ENCODE measurements around the gene ABLIM1.

ABLIM1 gene

DNA sequence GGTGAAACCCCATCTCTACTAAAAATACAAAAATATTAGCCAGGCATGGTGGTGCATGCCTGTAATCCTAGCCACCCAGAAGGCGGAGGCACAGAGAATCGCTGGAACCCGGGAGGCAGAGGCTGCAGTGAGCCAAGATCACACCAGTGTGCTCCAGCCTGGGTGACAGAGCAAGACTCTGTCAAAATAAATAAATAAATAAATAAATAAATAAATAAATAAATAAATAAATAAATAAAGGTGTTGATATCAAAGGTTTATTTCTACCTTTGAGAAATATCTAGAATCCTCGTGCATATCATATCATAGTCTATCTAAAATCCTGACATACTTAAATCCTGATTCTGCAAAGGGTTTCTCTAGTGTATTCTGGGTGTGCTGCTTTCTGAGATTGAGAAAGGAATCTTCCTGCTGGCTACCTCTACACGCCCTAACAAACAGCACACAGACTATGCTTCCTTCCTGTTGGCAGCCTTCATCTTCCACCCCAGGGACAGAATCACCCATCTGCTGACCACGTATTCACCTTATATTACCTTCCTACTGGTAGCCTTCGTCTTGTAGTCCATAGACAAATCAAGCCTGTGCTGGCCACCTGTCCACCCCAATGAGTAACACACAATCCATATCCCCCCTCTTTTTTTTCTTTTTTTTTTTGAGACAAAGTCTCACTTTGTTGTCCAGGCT is 8.7 kb downstream of the ABLIM1 start:
- Histone ChIP-seq H2AK5ac (ENCODE audit: low read length, severe bottlenecking) (peak overlapping the region; percentile 58), H3K14ac (ENCODE audit: low read length in 2 of 2) (peak overlapping the region in 1 of 2 experiments; percentile 36), H3K9ac (ENCODE audit: low read length) (no peak overlapping the region), H4K91ac (ENCODE audit: low read length) (no peak overlapping the region), H3K79me1 (replicated peaks; ENCODE audit: low read length, poor library complexity, severe bottlenecking) (peaks cover 9% of the 10 kb centered on the region), H3K4me1 (ENCODE audit: control insufficient read depth, insufficient read depth, low read depth, low read length) (peaks cover 4% of the 10 kb centered on the region), H3K27ac (ENCODE audit: low read length, poor library complexity, severe bottlenecking) (no peak overlapping the region), H2AFZ (ENCODE audit: low read depth, low read length) (no peak overlapping the region), H3K27me3 (ENCODE audit: control insufficient read depth in 1 of 2, insufficient read depth in 1 of 2, low read length in 2 of 2) (no peaks in the 10 kb centered on the region), H3K4me3 (ENCODE audit: insufficient read depth in 1 of 2, low read depth in 1 of 2, low read length in 2 of 2) (no peak overlapping the region), H3K9me3 (ENCODE audit: control insufficient read depth, low read length) (no peaks in the 10 kb centered on the region), H3K4me2 (ENCODE audit: low read length, poor library complexity, severe bottlenecking) (no peak overlapping the region), H2BK5ac (ENCODE audit: low read depth, low read length, poor library complexity, severe bottlenecking) (no peak overlapping the region), H3K23ac (ENCODE audit: low read length in 2 of 2) (no peak overlapping the region), H2BK12ac (ENCODE audit: low read length in 2 of 2) (no peak overlapping the region), H3K36me3 (ENCODE audit: control insufficient read depth in 1 of 2, insufficient read depth in 2 of 2, low read depth in 1 of 2, low read length in 2 of 2) (no peaks in the 10 kb centered on the region), H4K8ac (ENCODE audit: low read length) (no peak overlapping the region), H2BK120ac (ENCODE audit: low read depth, low read length) (no peak overlapping the region), H3K4ac (ENCODE audit: low read depth in 1 of 2, low read length in 2 of 2) (peak overlapping the region in 1 of 2 experiments; percentile 50), H2BK15ac (ENCODE audit: low read depth, poor library complexity, severe bottlenecking) (no peak overlapping the region), H3K18ac (ENCODE audit: low read depth in 1 of 2, low read length in 2 of 2) (no peak overlapping the region)
- DNase-seq = no peak
- WGBS = 98% methylated on average over 6 of the region's 7 CpGs

DNA sequence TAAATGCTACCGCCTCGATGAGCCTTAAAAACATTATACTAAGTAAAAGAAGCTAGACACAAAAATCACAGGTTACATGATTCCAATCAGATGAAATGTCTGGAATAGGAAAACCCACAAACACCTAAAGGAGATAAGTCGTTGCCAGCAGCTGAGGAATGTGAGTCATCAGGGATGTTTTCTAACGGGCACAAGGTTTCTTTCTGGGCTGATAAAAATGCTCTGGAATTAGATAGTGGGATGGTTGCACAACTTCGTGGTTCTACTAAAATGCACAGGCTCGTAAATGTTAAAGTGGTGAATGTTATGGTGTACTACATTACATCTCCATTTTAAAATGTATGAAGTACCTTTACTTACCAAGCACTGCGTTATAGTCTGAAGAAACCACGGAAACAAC is 9.7 kb downstream of the ABLIM1 start:
- Histone ChIP-seq H2BK120ac (ENCODE audit: low read depth, low read length) (no peak overlapping the region), H4K91ac (ENCODE audit: low read length) (no peak overlapping the region), H2BK5ac (ENCODE audit: low read depth, low read length, poor library complexity, severe bottlenecking) (no peak overlapping the region), H4K8ac (ENCODE audit: low read length) (peak overlapping the region; percentile 85), H2AFZ (ENCODE audit: low read depth, low read length) (no peak overlapping the region), H3K23ac (ENCODE audit: low read length in 2 of 2) (no peak overlapping the region), H3K14ac (ENCODE audit: low read length in 2 of 2) (no peak overlapping the region), H2AK5ac (ENCODE audit: low read length, severe bottlenecking) (peak overlapping the region; percentile 81), H2BK12ac (ENCODE audit: low read length in 2 of 2) (peak overlapping the region; percentile 79 to 86), H3K36me3 (ENCODE audit: control insufficient read depth in 1 of 2, insufficient read depth in 2 of 2, low read depth in 1 of 2, low read length in 2 of 2) (no peaks in the 10 kb centered on the region), H3K9ac (ENCODE audit: low read length) (no peak overlapping the region), H3K4ac (ENCODE audit: low read depth in 1 of 2, low read length in 2 of 2) (peak overlapping the region in 1 of 2 experiments; percentile 19), H3K27ac (ENCODE audit: low read length, poor library complexity, severe bottlenecking) (peak overlapping the region; percentile 51), H3K9me3 (ENCODE audit: control insufficient read depth, low read length) (no peaks in the 10 kb centered on the region), H3K4me2 (ENCODE audit: low read length, poor library complexity, severe bottlenecking) (no peak overlapping the region), H3K27me3 (ENCODE audit: control insufficient read depth in 1 of 2, insufficient read depth in 1 of 2, low read length in 2 of 2) (no peaks in the 10 kb centered on the region), H3K79me1 (replicated peaks; ENCODE audit: low read length, poor library complexity, severe bottlenecking) (peaks cover 10% of the 10 kb centered on the region), H3K4me1 (ENCODE audit: control insufficient read depth, insufficient read depth, low read depth, low read length) (peaks cover 4% of the 10 kb centered on the region), H2BK15ac (ENCODE audit: low read depth, poor library complexity, severe bottlenecking) (no peak overlapping the region), H3K4me3 (ENCODE audit: insufficient read depth in 1 of 2, low read depth in 1 of 2, low read length in 2 of 2) (no peak overlapping the region), H3K18ac (ENCODE audit: low read depth in 1 of 2, low read length in 2 of 2) (no peak overlapping the region)
- peak; percentile 70 for DNase-seq
- WGBS = 52% methylated on average over 5 of the region's 8 CpGs

DNA sequence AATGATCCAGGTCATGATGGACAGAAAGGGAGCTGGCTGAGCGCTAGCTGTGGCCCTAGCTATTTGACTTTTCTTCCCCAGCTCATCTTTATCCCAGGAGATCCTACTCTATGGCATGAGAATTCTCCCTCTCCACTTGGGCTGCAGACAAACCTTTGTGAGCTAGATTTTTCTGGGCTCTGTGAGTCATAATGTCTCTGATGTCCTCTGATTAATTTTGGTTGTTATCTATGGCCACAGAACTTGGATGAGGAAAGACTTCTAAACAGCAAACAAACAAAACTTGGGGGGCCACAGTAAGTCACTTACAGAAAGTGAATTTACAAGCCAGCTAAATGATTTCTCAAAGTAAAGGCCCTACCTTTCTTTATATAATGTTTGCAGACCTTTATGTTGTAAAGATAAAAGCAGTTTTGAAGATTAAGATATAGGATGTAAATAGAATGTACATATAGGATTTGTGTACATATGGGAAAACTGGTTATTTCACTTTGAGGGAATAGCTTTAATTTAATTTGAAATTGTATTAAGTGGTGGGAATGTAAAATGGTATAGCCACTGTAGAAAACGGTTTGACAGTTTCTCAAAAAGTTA is 10.4 kb downstream of the ABLIM1 start:
- Histone ChIP-seq H4K8ac (ENCODE audit: low read length) (no peak overlapping the region), H3K79me1 (replicated peaks; ENCODE audit: low read length, poor library complexity, severe bottlenecking) (peaks cover 10% of the 10 kb centered on the region), H3K9ac (ENCODE audit: low read length) (no peak overlapping the region), H3K23ac (ENCODE audit: low read length in 2 of 2) (no peak overlapping the region), H2BK120ac (ENCODE audit: low read depth, low read length) (no peak overlapping the region), H2BK15ac (ENCODE audit: low read depth, poor library complexity, severe bottlenecking) (no peak overlapping the region), H3K4me3 (ENCODE audit: insufficient read depth in 1 of 2, low read depth in 1 of 2, low read length in 2 of 2) (no peak overlapping the region), H2AFZ (ENCODE audit: low read depth, low read length) (no peak overlapping the region), H2BK5ac (ENCODE audit: low read depth, low read length, poor library complexity, severe bottlenecking) (no peak overlapping the region), H3K27me3 (ENCODE audit: control insufficient read depth in 1 of 2, insufficient read depth in 1 of 2, low read length in 2 of 2) (no peaks in the 10 kb centered on the region), H3K14ac (ENCODE audit: low read length in 2 of 2) (no peak overlapping the region), H4K91ac (ENCODE audit: low read length) (no peak overlapping the region), H2AK5ac (ENCODE audit: low read length, severe bottlenecking) (no peak overlapping the region), H3K18ac (ENCODE audit: low read depth in 1 of 2, low read length in 2 of 2) (no peak overlapping the region), H2BK12ac (ENCODE audit: low read length in 2 of 2) (no peak overlapping the region), H3K4me2 (ENCODE audit: low read length, poor library complexity, severe bottlenecking) (no peak overlapping the region), H3K4me1 (ENCODE audit: control insufficient read depth, insufficient read depth, low read depth, low read length) (peaks cover 4% of the 10 kb centered on the region), H3K36me3 (ENCODE audit: control insufficient read depth in 1 of 2, insufficient read depth in 2 of 2, low read depth in 1 of 2, low read length in 2 of 2) (no peaks in the 10 kb centered on the region), H3K4ac (ENCODE audit: low read depth in 1 of 2, low read length in 2 of 2) (no peak overlapping the region), H3K9me3 (ENCODE audit: control insufficient read depth, low read length) (no peaks in the 10 kb centered on the region), H3K27ac (ENCODE audit: low read length, poor library complexity, severe bottlenecking) (no peak overlapping the region)
- DNase-seq = no peak
- WGBS = 97% methylated on average over 2 of the region's 2 CpGs

GRCh38 chr10:114646426-114646825 is 11.6 kb downstream of the ABLIM1 start:
- Histone ChIP-seq H3K79me1 (replicated peaks; ENCODE audit: low read length, poor library complexity, severe bottlenecking) (peaks cover 12% of the 10 kb centered on the region), H3K18ac (ENCODE audit: low read depth in 1 of 2, low read length in 2 of 2) (peak overlapping the region in 1 of 2 experiments; percentile 5), H2BK120ac (ENCODE audit: low read depth, low read length) (no peak overlapping the region), H3K9ac (ENCODE audit: low read length) (no peak overlapping the region), H2BK15ac (ENCODE audit: low read depth, poor library complexity, severe bottlenecking) (no peak overlapping the region), H3K4ac (ENCODE audit: low read depth in 1 of 2, low read length in 2 of 2) (no peak overlapping the region), H3K27me3 (ENCODE audit: control insufficient read depth in 1 of 2, insufficient read depth in 1 of 2, low read length in 2 of 2) (no peaks in the 10 kb centered on the region), H4K8ac (ENCODE audit: low read length) (no peak overlapping the region), H2AK5ac (ENCODE audit: low read length, severe bottlenecking) (no peak overlapping the region), H2AFZ (ENCODE audit: low read depth, low read length) (no peak overlapping the region), H3K9me3 (ENCODE audit: control insufficient read depth, low read length) (no peaks in the 10 kb centered on the region), H3K23ac (ENCODE audit: low read length in 2 of 2) (no peak overlapping the region), H3K4me1 (ENCODE audit: control insufficient read depth, insufficient read depth, low read depth, low read length) (peaks cover 4% of the 10 kb centered on the region), H4K91ac (ENCODE audit: low read length) (peak overlapping the region; percentile 25), H3K14ac (ENCODE audit: low read length in 2 of 2) (no peak overlapping the region), H2BK5ac (ENCODE audit: low read depth, low read length, poor library complexity, severe bottlenecking) (no peak overlapping the region), H2BK12ac (ENCODE audit: low read length in 2 of 2) (peak overlapping the region in 1 of 2 experiments; percentile 38), H3K27ac (ENCODE audit: low read length, poor library complexity, severe bottlenecking) (no peak overlapping the region), H3K4me3 (ENCODE audit: insufficient read depth in 1 of 2, low read depth in 1 of 2, low read length in 2 of 2) (no peak overlapping the region), H3K36me3 (ENCODE audit: control insufficient read depth in 1 of 2, insufficient read depth in 2 of 2, low read depth in 1 of 2, low read length in 2 of 2) (no peaks in the 10 kb centered on the region), H3K4me2 (ENCODE audit: low read length, poor library complexity, severe bottlenecking) (no peak overlapping the region)
- no peak for DNase-seq
- 70% methylated on average over 5 of the region's 5 CpGs for WGBS

Measured in mesenchymal stem cell (in vitro differentiated cells and primary cell).